Breast epithelium (tissue), 3 donors: ENCODE data around the gene SLC26A4.

Experiments
- POLR2A ChIP-seq: fragments of 450-650 bp; IDR thresholded peaks from one replicate; pipeline ENCODE4 v1.6.1; 2016; ENCODE audit warnings: antibody characterized with exemption, mild to moderate bottlenecking, moderate library complexity
- POLR2AphosphoS5 ChIP-seq, 3 donors: sonication (generic); formaldehyde crosslinking; IDR thresholded peaks; one replicate each; pipeline ENCODE4 v1.6.1; 2017; ENCODE audit warnings: antibody characterized with exemption in 3 of 3
- TF ChIP-seq, protein P1 (sequence below), 3 donors: fragments of 450-650 bp; IDR thresholded peaks; one replicate each; pipeline ENCODE4 v1.5.1; 2016 to 2017; ENCODE audit warnings: antibody characterized with exemption in 3 of 3, mild to moderate bottlenecking in 3 of 3, moderate library complexity in 3 of 3

DNA sequence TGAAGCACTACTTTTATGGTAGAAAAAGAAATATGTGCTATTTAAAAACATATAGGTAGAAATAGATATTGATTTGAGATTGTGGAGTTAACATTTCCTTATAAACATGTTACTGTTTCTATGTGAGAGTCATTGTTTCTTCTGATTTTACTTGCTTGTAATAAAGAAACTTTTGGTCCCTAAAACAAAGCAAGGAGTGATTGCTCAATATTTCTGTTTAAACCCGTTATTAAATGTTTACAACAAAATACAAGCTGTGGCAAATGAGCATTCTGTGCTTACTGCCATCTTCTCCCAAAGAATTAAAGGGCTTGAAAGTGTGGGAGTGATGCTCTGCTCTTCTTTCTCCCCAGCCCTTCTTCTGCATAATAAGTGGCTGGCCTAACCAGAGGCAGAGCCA lies 60.7 kb downstream of the SLC26A4 start:
- TF ChIP-seq, protein P1, sequence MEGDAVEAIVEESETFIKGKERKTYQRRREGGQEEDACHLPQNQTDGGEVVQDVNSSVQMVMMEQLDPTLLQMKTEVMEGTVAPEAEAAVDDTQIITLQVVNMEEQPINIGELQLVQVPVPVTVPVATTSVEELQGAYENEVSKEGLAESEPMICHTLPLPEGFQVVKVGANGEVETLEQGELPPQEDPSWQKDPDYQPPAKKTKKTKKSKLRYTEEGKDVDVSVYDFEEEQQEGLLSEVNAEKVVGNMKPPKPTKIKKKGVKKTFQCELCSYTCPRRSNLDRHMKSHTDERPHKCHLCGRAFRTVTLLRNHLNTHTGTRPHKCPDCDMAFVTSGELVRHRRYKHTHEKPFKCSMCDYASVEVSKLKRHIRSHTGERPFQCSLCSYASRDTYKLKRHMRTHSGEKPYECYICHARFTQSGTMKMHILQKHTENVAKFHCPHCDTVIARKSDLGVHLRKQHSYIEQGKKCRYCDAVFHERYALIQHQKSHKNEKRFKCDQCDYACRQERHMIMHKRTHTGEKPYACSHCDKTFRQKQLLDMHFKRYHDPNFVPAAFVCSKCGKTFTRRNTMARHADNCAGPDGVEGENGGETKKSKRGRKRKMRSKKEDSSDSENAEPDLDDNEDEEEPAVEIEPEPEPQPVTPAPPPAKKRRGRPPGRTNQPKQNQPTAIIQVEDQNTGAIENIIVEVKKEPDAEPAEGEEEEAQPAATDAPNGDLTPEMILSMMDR (IDR thresholded peaks at IDR 0.05) = no peak
- TF ChIP-seq POLR2AphosphoS5 (IDR thresholded peaks at IDR 0.05) (no peak), POLR2A (no peak)
